Loucy (cell line): ENCODE measurements around the gene MRAS.

Experiments
- H2AFZ ChIP-seq: fragments of 200-600 bp; sonication (generic); 2 replicates; pipeline ENCODE4 v1.6.0; 2016; ENCODE audit warnings: antibody characterized with exemption, mild to moderate bottlenecking, low read length, moderate library complexity
- H3F3A ChIP-seq: fragments of 200-600 bp; 2 replicates; pipeline ENCODE4 v1.6.0; 2016; ENCODE audit warnings: antibody characterized with exemption, low read depth, mild to moderate bottlenecking
- H3K27me3 ChIP-seq: fragments of 200-600 bp; sonication (generic); 2 replicates; pipeline ENCODE4 v1.6.1; 2014; ENCODE audit warnings: low read length, mild to moderate bottlenecking; ENCODE audit not compliant: insufficient read depth, poor library complexity, severe bottlenecking
- H3K36me3 ChIP-seq: fragments of 200-600 bp; sonication (generic); 2 replicates; pipeline ENCODE4 v1.6.1; 2016; ENCODE audit warnings: low read length; ENCODE audit not compliant: insufficient read depth
- H3K4me1 ChIP-seq: fragments of 200-600 bp; sonication (generic); 2 replicates; pipeline ENCODE4 v1.5.1; 2014; ENCODE audit warnings: low read length, mild to moderate bottlenecking; ENCODE audit not compliant: insufficient read depth, poor library complexity, severe bottlenecking
- H3K4me2 ChIP-seq: fragments of 200-600 bp; sonication (generic); 2 replicates; pipeline ENCODE4 v1.6.0; 2014; ENCODE audit warnings: antibody characterized with exemption, low read length, low read depth, mild to moderate bottlenecking; ENCODE audit not compliant: poor library complexity, severe bottlenecking
- H3K4me3 ChIP-seq: fragments of 200-600 bp; sonication (generic); 2 replicates; pipeline ENCODE4 v1.5.1; 2014; ENCODE audit warnings: low read length, mild to moderate bottlenecking, mixed read lengths; ENCODE audit not compliant: poor library complexity, severe bottlenecking
- H3K79me2 ChIP-seq: fragments of 200-600 bp; sonication (generic); 2 replicates; pipeline ENCODE4 v1.6.1; 2014; ENCODE audit warnings: low read length; ENCODE audit not compliant: insufficient read depth
- H3K9ac ChIP-seq: fragments of 200-600 bp; sonication (generic); 2 replicates; pipeline ENCODE4 v1.6.0; 2014; ENCODE audit warnings: mild to moderate bottlenecking, low read depth, low read length, moderate library complexity; ENCODE audit not compliant: poor library complexity, severe bottlenecking
- H3K9me2 ChIP-seq: fragments of 200-600 bp; sonication (generic); replicated peaks from 2 replicates; pipeline ENCODE4 v1.6.1; 2016; ENCODE audit warnings: low read depth, low read length, mixed read lengths
- H3K9me3 ChIP-seq: fragments of 200-600 bp; sonication (generic); 2 replicates; pipeline ENCODE4 v1.6.1; 2014; ENCODE audit warnings: mild to moderate bottlenecking, antibody characterized with exemption, low read length, low read depth; ENCODE audit not compliant: insufficient read depth
- H4K20me1 ChIP-seq: fragments of 200-600 bp; sonication (generic); 2 replicates; pipeline ENCODE4 v1.6.0; 2014; ENCODE audit warnings: antibody characterized with exemption, low read length, mild to moderate bottlenecking; ENCODE audit not compliant: insufficient read depth, poor library complexity, severe bottlenecking
- EZH2phosphoT487 ChIP-seq: fragments of 200-600 bp; IDR thresholded peaks from 2 replicates; pipeline ENCODE4 v1.6.1; 2018; ENCODE audit warnings: antibody characterized with exemption, mild to moderate bottlenecking, moderate library complexity, borderline replicate concordance
- TF ChIP-seq, protein P1 (sequence below): fragments of 200-600 bp; sonication (generic); conservative IDR thresholded peaks from 2 replicates; pipeline ENCODE4 v1.5.1; 2014; ENCODE audit warnings: mild to moderate bottlenecking, antibody characterized with exemption, low read length

MRAS gene

DNA sequence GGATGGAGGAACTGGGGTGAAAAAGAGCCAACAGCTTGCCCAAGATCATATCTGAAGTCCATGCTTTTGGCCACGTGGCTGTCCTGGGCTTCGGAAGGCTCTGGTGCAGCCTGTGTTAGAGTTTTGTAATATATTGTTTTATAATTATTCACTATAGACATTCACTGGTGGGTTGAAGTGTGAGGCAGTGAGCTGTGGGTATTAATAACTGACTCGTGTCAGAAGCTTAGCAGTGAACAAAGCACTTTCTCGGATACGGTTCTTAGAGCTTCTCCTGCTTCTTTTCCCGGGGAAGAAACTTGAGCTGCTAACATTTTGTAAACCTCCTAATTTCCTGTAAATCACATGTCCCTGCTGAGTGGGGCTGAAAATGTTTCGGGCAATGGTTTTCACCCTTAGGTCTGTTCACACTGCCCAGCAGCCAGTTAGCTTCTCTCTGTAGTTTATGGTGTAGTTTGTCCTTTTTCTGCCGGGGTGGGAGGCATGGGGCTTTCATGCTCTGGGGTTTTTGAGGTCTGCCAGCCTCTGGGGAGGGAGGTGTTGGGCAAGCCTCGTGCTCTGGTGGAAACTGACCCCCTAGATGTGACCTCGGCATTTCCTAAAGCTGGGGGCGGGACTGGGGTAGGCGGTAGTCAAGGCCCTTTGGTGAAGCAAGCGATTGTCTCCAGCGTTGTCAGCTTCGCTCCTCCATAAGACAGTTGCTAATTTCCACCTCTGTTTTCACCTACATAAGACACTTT, 1.7 kb downstream of the MRAS start:
- Histone ChIP-seq H3K9me2 (no peaks in the 10 kb centered on the region), H2AFZ (no peak overlapping the region), H3K9me3 (no peaks in the 10 kb centered on the region), H3K79me2 (no peaks in the 10 kb centered on the region), H3K9ac (no peak overlapping the region), H3K4me1 (no peaks in the 10 kb centered on the region), H3K27me3 (no peaks in the 10 kb centered on the region), H3K4me3 (no peak overlapping the region), H3K4me2 (no peak overlapping the region), H3K36me3 (no peaks in the 10 kb centered on the region), H3F3A (no peaks in the 10 kb centered on the region), H4K20me1 (no peaks in the 10 kb centered on the region)
- TF ChIP-seq, protein P1, sequence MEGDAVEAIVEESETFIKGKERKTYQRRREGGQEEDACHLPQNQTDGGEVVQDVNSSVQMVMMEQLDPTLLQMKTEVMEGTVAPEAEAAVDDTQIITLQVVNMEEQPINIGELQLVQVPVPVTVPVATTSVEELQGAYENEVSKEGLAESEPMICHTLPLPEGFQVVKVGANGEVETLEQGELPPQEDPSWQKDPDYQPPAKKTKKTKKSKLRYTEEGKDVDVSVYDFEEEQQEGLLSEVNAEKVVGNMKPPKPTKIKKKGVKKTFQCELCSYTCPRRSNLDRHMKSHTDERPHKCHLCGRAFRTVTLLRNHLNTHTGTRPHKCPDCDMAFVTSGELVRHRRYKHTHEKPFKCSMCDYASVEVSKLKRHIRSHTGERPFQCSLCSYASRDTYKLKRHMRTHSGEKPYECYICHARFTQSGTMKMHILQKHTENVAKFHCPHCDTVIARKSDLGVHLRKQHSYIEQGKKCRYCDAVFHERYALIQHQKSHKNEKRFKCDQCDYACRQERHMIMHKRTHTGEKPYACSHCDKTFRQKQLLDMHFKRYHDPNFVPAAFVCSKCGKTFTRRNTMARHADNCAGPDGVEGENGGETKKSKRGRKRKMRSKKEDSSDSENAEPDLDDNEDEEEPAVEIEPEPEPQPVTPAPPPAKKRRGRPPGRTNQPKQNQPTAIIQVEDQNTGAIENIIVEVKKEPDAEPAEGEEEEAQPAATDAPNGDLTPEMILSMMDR: no peak
- TF ChIP-seq EZH2phosphoT487: no peak

DNA sequence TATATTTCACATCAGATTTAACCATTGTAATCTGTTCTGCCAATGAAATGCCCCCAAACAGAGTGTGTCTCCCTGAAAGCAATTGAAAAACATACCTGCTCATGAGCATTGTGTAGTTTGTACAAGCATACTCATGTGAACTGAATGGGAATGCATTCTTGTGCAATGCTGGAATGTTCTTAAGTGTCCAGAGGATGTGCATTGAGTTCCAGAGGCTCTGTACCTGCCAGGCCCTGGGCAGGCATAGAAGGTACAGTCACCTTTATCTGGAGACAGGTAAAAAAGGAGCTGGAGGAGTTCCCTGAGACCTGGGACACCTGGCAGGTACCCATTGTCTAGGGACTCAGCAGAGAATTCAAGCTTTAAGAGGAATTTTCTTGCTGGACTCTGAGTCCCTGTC, 2.8 kb downstream of the MRAS start:
- H3K79me2 ChIP-seq: no peaks in the 10 kb centered on the region
- no peaks in the 10 kb centered on the region for H3F3A ChIP-seq
- no peaks in the 10 kb centered on the region for H3K36me3 ChIP-seq
- H3K4me3 ChIP-seq: no peak overlapping the region
- H4K20me1 ChIP-seq: no peaks in the 10 kb centered on the region
- H3K9me2 ChIP-seq: no peaks in the 10 kb centered on the region
- H3K9me3 ChIP-seq: no peaks in the 10 kb centered on the region
- no peaks in the 10 kb centered on the region for H3K27me3 ChIP-seq
- H3K4me1 ChIP-seq: no peaks in the 10 kb centered on the region
- H2AFZ ChIP-seq: no peak overlapping the region
- H3K9ac ChIP-seq: no peak overlapping the region
- TF ChIP-seq, protein P1: no peak
- no peak for TF ChIP-seq EZH2phosphoT487
- no peak overlapping the region for H3K4me2 ChIP-seq

DNA sequence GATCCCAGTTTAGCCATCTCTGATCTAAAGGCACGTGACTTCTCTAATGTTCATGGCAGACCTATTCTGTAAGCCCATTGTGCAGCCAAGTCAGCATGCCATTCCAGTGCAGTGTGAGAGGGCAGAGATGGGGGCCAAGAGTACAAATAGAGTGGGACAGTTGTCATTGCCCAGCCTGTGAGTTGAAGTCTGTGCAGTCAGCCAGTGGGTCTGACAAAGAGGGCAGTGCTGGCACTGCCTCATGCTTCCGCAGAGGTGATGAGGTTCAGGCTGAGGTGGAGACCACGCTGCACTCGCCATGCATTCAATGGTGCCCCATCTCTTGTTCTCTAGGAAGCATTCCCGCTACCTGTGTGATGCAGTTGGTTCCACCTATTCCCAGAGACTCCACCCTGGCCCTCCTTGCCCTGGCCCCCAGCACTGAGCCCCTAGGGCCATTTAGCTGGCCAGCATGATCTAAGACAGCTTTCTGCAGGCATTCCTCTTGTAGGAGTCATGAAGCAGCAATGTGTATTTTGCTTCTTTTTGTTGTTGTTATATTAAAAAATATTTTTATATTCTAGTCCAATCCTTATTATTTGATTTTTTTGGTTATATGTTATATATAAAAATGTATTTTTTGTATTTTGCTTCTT, 3.7 kb downstream of the MRAS start:
- Histone ChIP-seq H3K9me2 (no peaks in the 10 kb centered on the region), H3K4me3 (no peak overlapping the region), H3K79me2 (no peaks in the 10 kb centered on the region), H2AFZ (no peak overlapping the region), H3F3A (no peaks in the 10 kb centered on the region), H3K9me3 (no peaks in the 10 kb centered on the region), H3K36me3 (no peaks in the 10 kb centered on the region), H3K9ac (no peak overlapping the region), H3K4me1 (no peaks in the 10 kb centered on the region), H4K20me1 (no peaks in the 10 kb centered on the region), H3K27me3 (no peaks in the 10 kb centered on the region), H3K4me2 (no peak overlapping the region)
- no peak for TF ChIP-seq EZH2phosphoT487
- TF ChIP-seq, protein P1: no peak
